GM18907 (cell line): ENCODE measurements around the gene TNK2.
"Not testable (repeated sequence)": the region's sequence is repeated elsewhere in the genome, so short reads cannot be mapped to it uniquely, and the experiment has no call there.

Experiments used
- ATAC-seq: cut with Tn5 transposase; IDR thresholded peaks from one replicate; pipeline ENCODE4 v1.9.1; 2021; ENCODE audit warnings: mild to moderate bottlenecking, moderate library complexity; ENCODE audit not compliant: unreplicated experiment

The TNK2 gene

DNA sequence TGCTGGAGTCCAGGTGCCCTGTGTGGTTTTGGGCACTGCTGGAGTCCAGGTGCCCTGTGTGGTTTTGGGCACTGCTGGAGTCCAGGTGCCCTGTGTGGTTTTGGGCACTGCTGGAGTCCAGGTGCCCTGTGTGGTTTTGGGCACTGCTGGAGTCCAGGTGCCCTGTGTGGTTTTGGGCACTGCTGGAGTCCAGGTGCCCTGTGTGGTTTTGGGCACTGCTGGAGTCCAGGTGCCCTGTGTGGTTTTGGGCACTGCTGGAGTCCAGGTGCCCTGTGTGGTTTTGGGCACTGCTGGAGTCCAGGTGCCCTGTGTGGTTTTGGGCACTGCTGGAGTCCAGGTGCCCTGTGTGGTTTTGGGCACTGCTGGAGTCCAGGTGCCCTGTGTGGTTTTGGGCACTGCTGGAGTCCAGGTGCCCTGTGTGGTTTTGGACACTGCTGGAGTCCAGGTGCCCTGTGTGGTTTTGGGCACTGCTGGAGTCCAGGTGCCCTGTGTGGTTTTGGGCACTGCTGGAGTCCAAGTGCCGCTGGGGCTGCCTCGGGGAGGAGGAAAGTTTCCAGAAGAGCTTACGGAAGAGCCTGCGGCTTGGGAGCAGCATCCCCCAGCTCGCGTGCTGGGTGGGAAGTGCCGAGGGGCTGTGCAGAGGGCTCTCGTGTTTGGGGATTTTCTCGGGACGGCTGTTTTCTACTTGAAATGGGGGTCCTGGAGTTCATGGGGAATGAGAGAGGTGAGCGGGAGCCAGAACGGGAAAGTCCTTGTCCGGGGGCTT is 83.7 kb downstream of the TNK2 start:
- not testable (repeated sequence) for ATAC-seq

DNA sequence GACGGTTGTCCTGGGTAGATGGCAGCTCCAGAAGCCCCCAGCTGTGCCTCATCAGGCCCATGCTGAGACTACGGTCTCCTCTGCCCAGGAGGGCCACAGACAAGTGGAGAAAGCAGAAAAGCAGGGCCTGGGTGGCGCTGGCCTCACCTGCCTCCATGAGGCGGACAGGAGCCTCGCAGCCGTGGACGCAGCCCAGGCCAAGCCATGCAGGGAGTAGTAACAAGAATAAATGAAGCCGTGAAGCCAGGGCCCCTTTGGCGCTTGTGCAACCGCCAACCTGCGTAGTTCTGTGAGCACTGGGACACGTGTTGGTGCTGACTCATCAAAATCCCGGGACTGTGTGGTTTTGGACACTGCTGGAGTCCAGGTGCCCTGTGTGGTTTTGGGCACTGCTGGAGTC is 84.4 kb downstream of the TNK2 start:
- no peak for ATAC-seq

DNA sequence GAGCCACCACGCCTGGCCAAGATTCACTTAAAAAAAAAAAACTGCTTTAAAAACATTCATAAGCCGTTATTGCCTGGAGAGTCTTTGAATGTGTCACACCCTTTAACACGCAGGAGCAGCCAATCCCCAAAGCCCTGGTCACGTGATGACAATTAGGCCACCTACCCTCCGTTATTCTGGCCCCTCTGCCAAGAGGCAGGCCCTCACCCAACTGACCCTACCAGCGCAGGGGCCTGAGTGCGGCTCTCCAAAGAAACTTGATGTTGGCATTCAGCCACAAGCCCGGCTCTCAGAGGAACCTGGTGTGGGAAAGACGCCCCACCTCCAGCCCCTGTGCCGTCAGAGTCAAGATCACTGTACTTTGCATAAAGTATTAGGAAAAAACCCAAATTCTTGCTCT is 85.1 kb downstream of the TNK2 start:
- ATAC-seq, result no peak

DNA sequence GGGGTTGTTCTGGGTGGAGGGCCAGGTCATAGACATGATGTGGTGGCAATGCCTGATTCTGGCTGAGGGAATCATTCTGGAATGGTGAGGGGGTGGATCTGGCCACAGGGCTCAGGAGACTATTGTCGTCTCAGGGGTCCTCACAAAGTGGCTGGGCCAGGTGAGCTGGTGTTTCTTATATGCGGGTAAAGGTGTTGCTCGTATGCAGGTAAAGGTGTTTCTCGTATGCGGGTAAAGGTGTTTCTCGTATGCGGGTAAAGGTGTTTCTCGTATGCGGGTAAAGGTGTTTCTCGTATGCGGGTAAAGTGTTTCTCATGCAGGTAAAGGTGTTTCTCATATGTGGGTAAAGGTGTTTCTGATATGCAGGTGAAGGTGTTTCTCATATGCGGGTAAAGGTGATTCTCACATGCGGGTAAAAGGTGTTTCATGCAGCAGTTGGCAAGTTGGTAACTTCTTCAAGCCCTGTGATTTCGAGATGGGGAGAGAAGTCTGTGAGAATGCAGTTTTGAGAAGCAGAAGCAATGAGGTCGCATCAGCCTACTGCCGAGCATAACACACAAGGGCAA is 86.1 kb downstream of the TNK2 start:
- ATAC-seq, result no peak

- ATAC-seq, result no peak
Observed at GRCh38 chr3:195821403-195822130, 86.8 kb downstream of the TNK2 start.

- ATAC-seq, result no peak
Observed at GRCh38 chr3:195820901-195821300, 87.5 kb downstream of the TNK2 start.

DNA sequence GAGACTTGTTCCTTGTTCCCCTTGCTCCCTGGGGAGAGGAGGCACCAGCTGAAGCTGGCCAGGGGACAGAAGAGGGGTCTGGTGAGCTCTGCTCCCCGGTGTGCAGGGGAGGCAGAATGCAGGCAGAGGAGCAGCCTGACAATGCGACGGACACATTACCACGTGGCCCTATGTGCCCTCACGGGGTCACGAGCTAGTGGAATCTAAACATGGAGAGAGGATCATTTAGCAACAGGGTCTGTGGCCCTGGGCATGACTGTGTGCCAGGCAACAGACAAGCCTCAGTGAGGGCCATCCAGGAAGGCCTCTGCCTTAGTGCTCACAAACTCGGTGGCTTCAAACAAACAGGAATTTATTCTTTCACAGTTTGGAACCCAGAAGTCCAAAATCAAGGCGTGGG is 88.2 kb downstream of the TNK2 start:
- no peak for ATAC-seq

DNA sequence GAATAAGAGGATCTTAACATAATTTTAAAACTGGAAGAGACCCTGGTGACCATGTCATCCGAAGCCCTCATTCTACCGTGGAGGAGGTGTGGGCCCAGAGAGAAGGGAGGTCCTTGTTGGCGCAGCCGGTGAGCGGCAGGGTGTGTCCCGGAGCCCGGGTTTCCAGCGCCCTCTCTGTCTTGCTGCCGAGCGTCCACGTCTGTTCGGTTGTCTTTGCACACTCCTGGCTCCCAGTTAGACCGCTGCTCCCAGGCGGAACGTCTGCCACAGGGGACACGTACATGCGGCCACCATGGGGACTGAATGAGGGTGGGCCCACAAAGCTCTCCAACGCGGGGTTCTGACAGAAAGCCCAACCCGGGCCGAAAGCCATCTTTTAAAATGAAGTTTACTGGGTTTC is 90.0 kb downstream of the TNK2 start:
- ATAC-seq, result no peak

DNA sequence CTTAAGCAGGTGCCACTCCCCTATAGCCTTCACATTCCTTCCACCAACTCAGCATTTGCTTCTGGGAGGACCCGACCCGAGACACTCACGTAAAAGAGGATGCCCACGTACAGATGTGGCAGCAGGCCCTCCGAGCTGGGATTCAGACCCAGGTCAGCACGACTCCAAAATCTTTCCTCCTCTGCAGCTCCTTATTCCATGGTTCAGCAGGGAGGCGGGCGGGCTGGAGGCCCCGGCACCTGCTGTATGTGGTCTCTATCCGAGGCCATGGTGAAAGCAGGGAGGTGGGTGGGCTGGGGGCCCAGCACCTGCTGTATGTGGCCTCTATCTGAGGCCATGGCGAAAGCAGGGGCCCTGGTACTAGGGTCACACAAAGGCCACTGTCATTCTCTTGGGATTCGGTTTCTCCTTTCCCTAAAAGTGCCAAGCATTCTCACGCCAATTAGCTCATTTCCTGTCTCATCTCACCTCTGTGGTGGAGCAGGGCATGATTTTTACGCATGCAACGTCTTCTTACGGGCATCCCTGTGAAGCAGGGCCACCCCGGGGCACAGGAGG is 90.7 kb downstream of the TNK2 start:
- ATAC-seq, result no peak

DNA sequence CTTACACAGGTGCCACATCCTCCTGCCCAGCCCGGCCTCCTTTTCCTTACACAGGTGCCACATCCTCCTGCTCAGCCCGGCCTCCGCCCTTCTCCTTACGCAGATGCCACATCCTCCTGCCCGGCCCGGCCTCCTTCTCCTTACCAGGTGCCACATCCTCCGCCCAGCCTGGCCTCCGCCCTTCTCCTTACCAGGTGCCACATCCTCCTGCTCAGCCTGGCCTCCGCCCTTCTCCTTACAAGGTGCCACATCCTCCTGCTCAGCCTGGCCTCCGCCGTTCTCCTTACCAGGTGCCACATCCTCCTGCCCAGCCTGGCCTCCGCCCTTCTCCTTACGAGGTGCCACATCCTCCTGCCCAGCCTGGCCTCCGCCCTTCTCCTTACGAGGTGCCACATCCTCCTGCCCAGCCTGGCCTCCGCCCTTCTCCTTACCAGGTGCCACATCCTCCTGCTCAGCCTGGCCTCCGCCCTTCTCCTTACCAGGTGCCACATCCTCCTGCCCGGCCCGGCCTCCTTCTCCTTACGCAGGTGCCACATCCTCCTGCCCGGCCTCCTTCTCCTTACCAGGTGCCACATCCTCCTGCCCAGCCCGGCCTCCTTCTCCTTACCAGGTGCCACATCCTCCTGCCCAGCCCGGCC is 92.0 kb downstream of the TNK2 start:
- not testable (repeated sequence) for ATAC-seq

DNA sequence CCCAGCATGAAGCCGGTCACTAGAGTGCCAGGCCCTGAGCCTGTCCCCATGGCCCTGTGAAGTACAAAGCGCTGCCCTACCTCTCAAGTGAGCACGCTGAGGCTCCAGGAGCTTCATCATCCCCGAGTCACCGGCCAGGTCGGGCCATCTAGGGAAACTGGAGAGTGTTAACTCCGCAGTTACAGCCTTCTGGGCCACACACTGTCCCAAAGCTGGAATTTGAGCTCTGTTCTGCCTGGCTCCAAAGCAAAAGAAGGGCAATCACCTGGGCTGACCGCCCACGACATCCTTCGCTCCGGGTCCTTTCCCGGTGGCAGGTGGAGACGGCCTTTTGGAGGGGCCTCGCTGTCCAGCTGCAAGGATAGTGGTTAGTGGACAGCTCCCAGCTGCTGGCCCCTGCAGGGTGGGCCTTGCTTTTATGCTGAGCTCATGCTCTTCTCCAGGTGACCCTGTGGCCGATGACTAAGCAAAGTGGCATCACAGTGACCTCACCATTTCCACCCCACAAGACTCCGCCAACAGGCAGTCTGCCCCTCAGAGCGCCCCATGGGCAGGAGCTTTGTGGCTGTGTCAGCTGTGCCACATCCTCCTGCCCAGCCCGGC is 93.1 kb downstream of the TNK2 start:
- no peak for ATAC-seq

GRCh38 chr3:195813916-195814640 is 94.3 kb downstream of the TNK2 start:
- no peak for ATAC-seq
